Endothelial cell of umbilical vein (primary cell): ENCODE measurements around the gene LLCFC1.

Experiments used
- CTCF ChIP-seq, 2 donors: IDR thresholded peaks; 1 replicate in 1 of 2; 2 replicates in 1 of 2; pipeline ENCODE4 v1.5.1; 2011; ENCODE audit warnings: low read length in 2 of 2, mild to moderate bottlenecking in 2 of 2, moderate library complexity in 2 of 2, control low read depth in 1 of 2, inconsistent platforms in 1 of 2, low read depth in 1 of 2; ENCODE audit not compliant: insufficient read depth in 1 of 2; ENCODE audit errors: extremely low read depth in 1 of 2
- MYC ChIP-seq: IDR thresholded peaks from one replicate; pipeline ENCODE4 v1.6.1; 2011; ENCODE audit warnings: mild to moderate bottlenecking, low read depth, low read length
- POLR2AphosphoS5 ChIP-seq: IDR thresholded peaks from 2 replicates; pipeline ENCODE4 v1.6.1; 2012; ENCODE audit warnings: low read depth, mild to moderate bottlenecking, control low read depth, low read length, moderate library complexity; ENCODE audit not compliant: insufficient read depth

DNA sequence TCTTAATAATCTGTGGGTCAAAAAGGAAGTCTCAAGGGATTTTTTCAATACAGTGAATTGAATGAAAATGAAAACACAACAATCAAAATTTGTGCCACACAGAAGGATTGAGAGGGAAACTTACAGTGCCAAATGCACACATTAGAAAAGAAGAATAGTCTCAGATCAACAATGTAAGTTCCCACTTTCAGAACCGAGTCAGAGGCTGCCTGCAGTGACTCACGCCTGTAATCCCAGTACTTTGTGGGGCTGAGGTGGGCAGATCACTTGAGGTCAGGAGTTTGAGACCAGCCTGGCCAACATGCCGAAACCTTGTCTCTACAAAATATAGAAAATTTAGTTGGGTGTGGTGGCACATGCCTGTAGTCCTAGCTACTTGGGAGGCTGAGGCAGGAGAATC, 35.3 kb downstream of the LLCFC1 start:
- TF ChIP-seq CTCF (IDR thresholded peaks at IDR 0.05; ENCODE audit: extremely low read depth in 1 of 2, insufficient read depth in 1 of 2, low read depth in 1 of 2, low read length in 2 of 2), result no peak
- TF ChIP-seq MYC, result no peak
- no peak for TF ChIP-seq POLR2AphosphoS5
